K562 (cell line): Measurements from ENCODE around the gene MDN1. TPM values are rescaled to one million over a fixed set of nuclear protein-coding genes. Genes with fewer than 3 reads are reported as not detected.

ENCODE experiments used
- ARID2 ChIP-seq: fragments of 450-650 bp; IDR thresholded peaks from 2 replicates; pipeline ENCODE4 v1.6.1; 2017; ENCODE audit warnings: antibody characterized with exemption, mild to moderate bottlenecking
- ATF7 ChIP-seq: fragments of 450-650 bp; IDR thresholded peaks from 2 replicates; pipeline ENCODE4 v1.7.1; 2014; ENCODE audit warnings: mild to moderate bottlenecking, moderate library complexity
- CBFA2T2 ChIP-seq: fragments of 450-650 bp; conservative IDR thresholded peaks from 2 replicates; pipeline ENCODE4 v1.6.1; 2017; ENCODE audit warnings: mild to moderate bottlenecking
- FOXA3 ChIP-seq, 2 experiments: fragments of 450-650 bp in 1 of 2; sonication (generic) in 1 of 2; formaldehyde crosslinking; IDR thresholded peaks in 1 of 2; conservative IDR thresholded peaks in 1 of 2; 2 replicates each; pipeline versions ENCODE4 v1.4.0 to v1.8.0; 2020 to 2022; ENCODE audit warnings: mild to moderate bottlenecking in 2 of 2, missing genetic modification reagents in 1 of 2
- FOXK1 ChIP-seq: sonication (generic); formaldehyde crosslinking; IDR thresholded peaks from 2 replicates; pipeline ENCODE4 v1.8.0; 2022; ENCODE audit warnings: missing genetic modification reagents, mild to moderate bottlenecking, borderline replicate concordance
- FOXP4 ChIP-seq: sonication (generic); formaldehyde crosslinking; IDR thresholded peaks from 2 replicates; pipeline ENCODE4 v1.8.0; 2022; ENCODE audit warnings: mild to moderate bottlenecking, missing genetic modification reagents, borderline replicate concordance
- HDAC2 ChIP-seq: fragments of 450-650 bp; IDR thresholded peaks from 2 replicates; pipeline ENCODE4 v1.6.1; 2016; ENCODE audit warnings: mild to moderate bottlenecking
- RBM15 ChIP-seq: fragments of 200-400 bp; formaldehyde crosslinking; IDR thresholded peaks from 2 replicates; pipeline ENCODE4 v1.6.1; 2018; ENCODE audit warnings: mild to moderate bottlenecking, low read length, moderate library complexity; ENCODE audit not compliant: insufficient read depth
- RREB1 ChIP-seq: fragments of 250-450 bp; sonication (Bioruptor Pico); IDR thresholded peaks from 2 replicates; pipeline ENCODE4 v1.4.0; 2020
- TRIM25 ChIP-seq: fragments of 450-650 bp; IDR thresholded peaks from 2 replicates; pipeline ENCODE4 v1.7.0; 2016; ENCODE audit warnings: borderline replicate concordance
- TSC22D4 ChIP-seq: fragments of 450-650 bp; IDR thresholded peaks from 2 replicates; pipeline ENCODE4 v1.6.1; 2016; ENCODE audit warnings: missing genetic modification characterization, missing biosample characterization, control low read depth
- U2AF2 ChIP-seq: fragments of 200-400 bp; formaldehyde crosslinking; optimal IDR thresholded peaks from 2 replicates; pipeline ENCODE3; 2017; ENCODE audit warnings: low read depth, mild to moderate bottlenecking, low read length
- ZC3H4 ChIP-seq: sonication (generic); formaldehyde crosslinking; IDR thresholded peaks from 2 replicates; pipeline ENCODE4 v1.9.0; 2021; ENCODE audit warnings: missing genetic modification reagents, borderline replicate concordance
- ZFP1 ChIP-seq: fragments of 450-650 bp; formaldehyde crosslinking; IDR thresholded peaks from 2 replicates; pipeline ENCODE4 v1.4.0; 2020; ENCODE audit warnings: mild to moderate bottlenecking, mixed read lengths
- ZNF165 ChIP-seq: fragments of 250-450 bp; sonication (Bioruptor Pico); IDR thresholded peaks from 2 replicates; pipeline ENCODE4 v1.4.0; 2020; ENCODE audit warnings: borderline replicate concordance
- ZNF57 ChIP-seq: fragments of 450-650 bp; formaldehyde crosslinking; IDR thresholded peaks from 2 replicates; pipeline ENCODE4 v1.4.0; 2020; ENCODE audit warnings: mild to moderate bottlenecking, moderate library complexity
- polyA plus RNA-seq, 8 experiments: library from polyadenylated mRNA; depleted of rRNA in 4 of 8; stranded (reverse) in 5 of 8; unstranded in 3 of 8; fragments of >200 nt; fragmentation: Nextera tagmentation in 2 of 8; fragmentation: Illumina TruSeq in 1 of 8; extraction: Ambion mirVana in 2 of 8; extraction: Trizol in 1 of 8; gene quantifications; 2 replicates each; pipeline versions ENCODE4 v1.2.1 to v1.2.3, GENCODE V29; 2011 to 2014; ENCODE audit warnings: inconsistent platforms in 1 of 8, missing spikeins in 1 of 8
- total RNA-seq, 7 experiments: library from RNA; depleted of rRNA in 6 of 7; stranded (reverse); fragments of >200 nt in 6 of 7; fragmentation: Illumina TruSeq in 2 of 7; extraction: Trizol in 2 of 7; gene quantifications; 2 replicates each; pipeline versions ENCODE4 v1.2.1 to v1.2.3, GENCODE V29; 2011 to 2021; ENCODE audit warnings: low replicate concordance in 1 of 7

MDN1 gene
- total and polyA plus RNA-seq, 9 of the 15 experiments (the other 6 are each of a cell fraction or from before 2014, with no cell fraction given) = 25.6 to 93.6 (median 43.0) TPM

- TF ChIP-seq RREB1 (CRISPR knock-in tag) (0 out of 2 replicates have a peak, but pooled peaks have one; percentile 52), TSC22D4 (no peak), ZC3H4 (CRISPR knock-in tag) (no peak), CBFA2T2 (no peak), TRIM25 (no peak), FOXA3 (CRISPR knock-in tag; conservative IDR thresholded peaks at IDR 0.05 in 1 of 2, IDR thresholded peaks at IDR 0.05 in 1 of 2) (no peak), FOXP4 (CRISPR knock-in tag) (no peak), ZNF57 (CRISPR knock-in tag) (no peak), ARID2 (no peak), FOXK1 (CRISPR knock-in tag) (no peak), HDAC2 (0 out of 2 replicates have a peak, but pooled peaks have one; percentile 29), RBM15 (no peak), ATF7 (peak; percentile 63; the same call in 1 of the 2 replicates), U2AF2 (no peak), ZFP1 (no peak), ZNF165 (CRISPR knock-in tag) (no peak)
Observed at GRCh38 chr6:89638320-89639195, 181.0 kb downstream of the MDN1 start, which contains the start of gene LYRM2 (continued).
